GM19099 (cell line): ENCODE results near the gene PDLIM4.

Experiments
- POLR2A ChIP-seq: IDR thresholded peaks from 3 replicates; pipeline ENCODE4 v1.6.1; 2011; ENCODE audit warnings: low read depth; ENCODE audit not compliant: insufficient read length; ENCODE audit errors: extremely low read depth

Gene PDLIM4

GRCh38 chr5:132256086-132256782 lies 1.3 kb upstream of the PDLIM4 start:
- TF ChIP-seq POLR2A: no peak

GRCh38 chr5:132256783-132257130 lies 739 bp upstream of the PDLIM4 start:
- no peak for TF ChIP-seq POLR2A

GRCh38 chr5:132258102-132259068 lies 889 bp downstream of the PDLIM4 start:
- TF ChIP-seq POLR2A: no peak

- TF ChIP-seq POLR2A: no peak
Measured at GRCh38 chr5:132259069-132259851, 1.8 kb downstream of the PDLIM4 start.

- no peak for TF ChIP-seq POLR2A
Measured at GRCh38 chr5:132260051-132260450, 2.6 kb downstream of the PDLIM4 start.

GRCh38 chr5:132260714-132261551 lies 3.4 kb downstream of the PDLIM4 start:
- no peak for TF ChIP-seq POLR2A

- no peak for TF ChIP-seq POLR2A
Measured at GRCh38 chr5:132261881-132262845, 4.7 kb downstream of the PDLIM4 start.

GRCh38 chr5:132262882-132263547 lies 5.5 kb downstream of the PDLIM4 start:
- no peak for TF ChIP-seq POLR2A

GRCh38 chr5:132263548-132264261 lies 6.2 kb downstream of the PDLIM4 start:
- TF ChIP-seq POLR2A: no peak

- TF ChIP-seq POLR2A: no peak
Measured at GRCh38 chr5:132264546-132265335, 7.2 kb downstream of the PDLIM4 start.

GRCh38 chr5:132265336-132266030 lies 8.0 kb downstream of the PDLIM4 start:
- no peak for TF ChIP-seq POLR2A
